Mesodermal cell (in vitro differentiated cells): ENCODE data around the gene SLC1A3.

Source experiments
- H3K27ac ChIP-seq: 2 replicates; pipeline ENCODE4 v1.7.0; 2013; ENCODE audit warnings: mild to moderate bottlenecking, low read depth, low read length, moderate library complexity; ENCODE audit not compliant: severe bottlenecking
- H3K36me3 ChIP-seq: 2 replicates; pipeline ENCODE4 v1.7.1; 2013; ENCODE audit warnings: mild to moderate bottlenecking, low read length, moderate library complexity; ENCODE audit not compliant: control insufficient read depth, insufficient read depth
- H3K4me1 ChIP-seq: one replicate; pipeline ENCODE4 v1.7.1; 2013; ENCODE audit warnings: mild to moderate bottlenecking, low read length; ENCODE audit not compliant: insufficient read depth, control insufficient read depth, poor library complexity, severe bottlenecking
- H3K4me3 ChIP-seq: 2 replicates; pipeline ENCODE4 v1.7.0; 2013; ENCODE audit warnings: low read length, control low read depth, mild to moderate bottlenecking; ENCODE audit not compliant: insufficient read depth, poor library complexity, severe bottlenecking; ENCODE audit errors: extremely low read depth
- H3K9me3 ChIP-seq: 2 replicates; pipeline ENCODE4 v1.7.1; 2013; ENCODE audit warnings: mild to moderate bottlenecking, low read length, moderate library complexity; ENCODE audit not compliant: control insufficient read depth
- WGBS, 2 experiments: methylation state at CpG; one replicate each; pipeline ENCODE4 v1.1.5; 2013; ENCODE audit warnings: missing lambda C conversion rate in 2 of 2; ENCODE audit not compliant: insufficient coverage in 2 of 2; 5-methylcytosine and 5-hydroxymethylcytosine counted together

SLC1A3 gene

DNA sequence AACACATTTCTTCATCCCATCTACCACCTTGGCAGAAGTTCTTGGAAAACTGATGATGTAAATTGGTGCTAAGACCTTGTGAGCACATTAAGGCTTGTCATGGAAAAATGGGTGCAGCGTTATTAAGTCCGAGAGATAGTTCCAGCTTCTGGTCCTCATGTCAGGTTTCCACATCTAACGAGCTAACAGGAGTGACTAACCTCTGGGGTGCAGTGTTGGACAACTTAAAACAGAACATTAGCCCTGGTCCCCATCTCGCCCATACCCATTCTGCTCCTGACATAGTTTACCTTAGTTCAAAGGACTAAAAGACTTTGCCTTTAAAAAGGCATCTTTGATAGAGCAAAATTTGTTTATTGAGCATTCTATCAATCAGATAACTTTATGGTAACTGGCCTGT is 128.0 kb downstream of the SLC1A3 start:
- Histone ChIP-seq H3K36me3 (no peaks in the 10 kb centered on the region), H3K4me1 (no peaks in the 10 kb centered on the region), H3K27ac (no peak overlapping the region), H3K4me3 (no peak overlapping the region), H3K9me3 (no peaks in the 10 kb centered on the region)
- WGBS, 2 experiments, result 74% methylated on average over 3 of the region's 4 CpGs; no CpG with 5 or more reads in 1 of the 2 experiments

DNA sequence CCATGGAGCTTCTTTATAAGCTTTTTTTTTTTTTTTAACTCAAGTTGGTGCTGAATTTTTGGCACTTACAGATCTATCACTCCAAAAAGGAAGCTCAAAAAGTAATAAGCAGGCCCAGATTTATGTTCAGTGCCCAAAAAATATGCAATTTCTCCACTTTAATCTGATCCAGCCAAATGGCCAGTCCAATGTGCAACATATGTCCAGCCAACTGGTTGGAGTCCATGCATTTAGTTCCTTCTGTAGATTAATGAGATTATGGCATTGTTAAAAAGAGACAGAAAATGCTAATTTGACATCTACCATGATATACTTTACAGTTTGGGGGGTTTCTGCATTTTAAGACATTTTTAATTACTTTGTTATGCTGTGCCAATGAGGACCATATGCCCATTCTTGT is 129.5 kb downstream of the SLC1A3 start:
- H3K9me3 ChIP-seq, result no peaks in the 10 kb centered on the region
- H3K4me3 ChIP-seq, result no peak overlapping the region
- no peak overlapping the region for H3K27ac ChIP-seq
- H3K36me3 ChIP-seq, result no peaks in the 10 kb centered on the region
- H3K4me1 ChIP-seq, result no peaks in the 10 kb centered on the region
